ENCODE data around the gene VAV2. TPM values are rescaled to one million over a fixed set of nuclear protein-coding genes. Genes with fewer than 3 reads are reported as not detected.
"Not testable (repeated sequence)": the region's sequence is repeated elsewhere in the genome, so short reads cannot be mapped to it uniquely, and the experiment has no call there.

The VAV2 gene
- total RNA-seq, 2 donors from 2014 or later, result 7.0 to 7.3 TPM

DNA sequence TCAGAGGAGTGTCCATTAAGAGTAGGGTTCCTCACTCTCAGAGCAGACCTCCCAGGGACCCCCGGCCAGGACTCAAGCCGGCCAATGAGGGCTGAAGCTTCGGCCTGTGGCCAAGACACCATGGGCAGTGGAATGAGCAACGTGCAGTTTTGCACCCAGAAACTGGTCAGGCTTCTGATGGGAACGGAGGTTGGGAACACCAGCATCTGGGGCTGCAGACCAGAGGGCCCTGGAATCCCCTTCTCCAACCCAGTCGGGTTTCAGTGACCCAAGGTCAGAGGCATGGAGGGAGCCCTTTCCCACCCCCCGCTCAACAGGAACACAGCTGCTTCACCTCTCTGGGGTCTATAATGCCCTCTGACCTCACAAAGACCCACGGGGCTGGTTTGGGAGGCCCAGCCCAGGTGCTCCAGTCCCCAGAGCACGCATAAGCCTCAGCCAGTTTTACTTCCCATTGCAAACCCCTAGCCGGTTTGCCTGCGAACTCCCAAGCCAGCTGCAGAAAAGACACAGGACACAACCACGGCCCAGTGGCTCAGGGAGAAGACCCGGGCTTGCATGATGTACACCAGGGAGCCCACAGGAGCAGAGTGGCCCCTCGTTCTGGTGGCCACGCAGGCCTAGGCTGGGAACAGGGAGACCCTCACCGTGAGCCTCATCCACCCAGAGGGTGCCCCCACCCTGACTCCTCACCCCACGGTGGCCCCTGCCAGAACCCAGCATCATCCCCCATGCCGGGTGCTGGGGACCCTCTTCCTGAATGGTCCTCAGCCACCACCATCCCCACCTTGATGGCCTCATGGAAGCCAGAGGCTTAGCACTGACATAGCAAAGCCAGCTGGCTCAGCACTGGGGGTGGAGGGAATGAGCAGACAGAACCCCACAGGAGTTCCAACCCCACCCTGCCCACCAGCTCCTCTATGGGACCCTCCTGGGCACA lies 30.6 kb downstream of the VAV2 start:
- Mint-ChIP-seq H3K4me1 (peaks cover under 1% of the 10 kb centered on the region), H3K36me3 (ENCODE audit: low read depth) (no peaks in the 10 kb centered on the region), H3K4me3 (no peak overlapping the region), H3K27me3 (no peaks in the 10 kb centered on the region), H3K9me3 (peaks cover 8% of the 10 kb centered on the region), H3K27ac (no peak overlapping the region)
- no peak for ATAC-seq (replicated peaks)

- Mint-ChIP-seq H3K36me3 (ENCODE audit: low read depth) (no peaks in the 10 kb centered on the region), H3K9me3 (peaks cover 8% of the 10 kb centered on the region), H3K27ac (no peak overlapping the region), H3K27me3 (no peaks in the 10 kb centered on the region), H3K4me3 (no peak overlapping the region), H3K4me1 (peaks cover 5% of the 10 kb centered on the region)
- no peak for ATAC-seq (replicated peaks)
Measured at GRCh38 chr9:133960568-133961129, 31.5 kb downstream of the VAV2 start.

DNA sequence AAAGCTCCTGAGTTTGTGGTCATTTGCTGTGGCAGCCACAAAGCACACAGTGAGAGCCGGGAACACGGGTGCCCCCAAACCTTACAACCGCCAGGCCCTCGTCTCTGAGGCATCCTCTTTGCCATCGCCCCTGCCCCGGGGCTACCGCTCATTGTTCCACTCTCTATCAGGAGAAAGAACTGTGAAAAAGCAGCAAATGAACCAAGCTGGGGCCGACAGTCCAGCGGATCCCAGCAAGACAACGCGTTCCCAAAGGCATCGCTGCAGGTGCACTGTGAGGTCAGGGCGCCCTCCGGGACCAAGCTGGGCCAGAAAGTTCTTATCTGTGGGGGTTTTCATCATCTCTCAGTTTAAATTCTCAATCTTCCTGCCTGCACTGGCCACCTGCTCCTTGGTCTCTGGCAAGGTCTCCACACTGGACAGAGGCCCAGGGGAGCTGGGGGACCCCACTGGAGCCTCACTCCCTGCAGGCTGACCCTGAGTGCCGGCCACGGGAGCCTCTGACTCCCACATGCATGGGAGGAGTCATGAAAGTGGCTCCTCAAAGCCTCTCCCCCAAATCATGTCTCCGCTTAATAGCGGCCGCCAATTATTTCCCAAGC lies 32.1 kb downstream of the VAV2 start:
- Mint-ChIP-seq H3K36me3 (ENCODE audit: low read depth) (no peaks in the 10 kb centered on the region), H3K9me3 (peaks cover 8% of the 10 kb centered on the region), H3K27me3 (no peaks in the 10 kb centered on the region), H3K4me3 (no peak overlapping the region), H3K4me1 (peaks cover 5% of the 10 kb centered on the region), H3K27ac (no peak overlapping the region)
- no peak for ATAC-seq (replicated peaks)

DNA sequence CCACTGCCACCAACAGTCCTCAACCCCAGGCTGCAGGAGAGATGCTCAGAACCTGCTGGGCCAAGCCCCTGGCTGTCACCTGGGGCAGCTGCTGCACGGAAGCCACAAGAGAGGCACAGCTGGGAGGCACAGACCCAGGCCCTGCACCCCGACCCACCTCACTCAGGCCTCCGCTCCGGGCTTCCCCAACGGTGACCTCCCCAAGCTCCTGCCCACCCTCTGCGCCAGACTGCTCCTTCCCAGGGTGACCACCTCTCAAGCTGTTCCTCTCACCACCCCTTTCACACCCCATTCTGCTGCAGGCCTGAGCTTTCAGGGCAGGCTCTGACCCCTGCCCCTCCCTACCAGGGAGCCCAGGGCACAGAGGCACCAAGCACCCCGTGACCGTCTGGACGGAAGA lies 33.0 kb downstream of the VAV2 start:
- no peaks in the 10 kb centered on the region for H3K27me3 Mint-ChIP-seq
- H3K4me1 Mint-ChIP-seq, result peaks cover 13% of the 10 kb centered on the region
- no peak overlapping the region for H3K27ac Mint-ChIP-seq
- H3K9me3 Mint-ChIP-seq, result peaks cover 3% of the 10 kb centered on the region
- no peak overlapping the region for H3K4me3 Mint-ChIP-seq
- ATAC-seq (replicated peaks), result no peak
- no peaks in the 10 kb centered on the region for H3K36me3 Mint-ChIP-seq (ENCODE audit: low read depth)

DNA sequence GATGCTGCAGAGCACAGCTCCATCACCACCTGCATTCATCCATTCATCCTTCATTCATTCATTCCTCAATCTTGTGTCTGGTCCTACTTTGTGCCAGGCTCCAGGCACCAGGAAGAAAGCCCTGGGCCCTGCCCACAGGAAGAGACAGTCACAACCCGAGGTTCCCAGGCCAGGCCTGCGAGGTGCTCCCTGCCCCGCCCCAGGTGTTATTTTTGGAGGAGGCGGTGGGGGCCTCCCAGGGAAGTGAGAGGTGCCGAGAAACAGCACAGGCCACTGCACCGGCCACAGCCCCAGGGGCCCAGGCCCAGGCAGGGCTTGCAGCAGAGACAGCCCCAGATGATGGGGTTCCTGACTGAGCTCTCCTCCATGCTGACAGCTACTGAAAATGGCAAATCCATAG lies 33.4 kb downstream of the VAV2 start:
- no peak for ATAC-seq (replicated peaks)
- peaks cover 17% of the 10 kb centered on the region for H3K4me1 Mint-ChIP-seq
- peaks cover 3% of the 10 kb centered on the region for H3K9me3 Mint-ChIP-seq
- no peak overlapping the region for H3K27ac Mint-ChIP-seq
- no peaks in the 10 kb centered on the region for H3K36me3 Mint-ChIP-seq (ENCODE audit: low read depth)
- no peaks in the 10 kb centered on the region for H3K27me3 Mint-ChIP-seq
- H3K4me3 Mint-ChIP-seq, result no peak overlapping the region

GRCh38 chr9:133957772-133958171 lies 34.4 kb downstream of the VAV2 start:
- not testable (repeated sequence) for H3K9me3 Mint-ChIP-seq; H3K27me3 Mint-ChIP-seq; H3K36me3 Mint-ChIP-seq (ENCODE audit: low read depth); H3K27ac Mint-ChIP-seq; ATAC-seq (replicated peaks)
- Mint-ChIP-seq H3K4me1 (peaks cover 17% of the 10 kb centered on the region), H3K4me3 (peak overlapping the region; percentile 46)

- H3K27ac Mint-ChIP-seq, result no peak overlapping the region
- peaks cover 17% of the 10 kb centered on the region for H3K4me1 Mint-ChIP-seq
- H3K27me3 Mint-ChIP-seq, result no peaks in the 10 kb centered on the region
- peak; percentile 52 for ATAC-seq (replicated peaks)
- no peaks in the 10 kb centered on the region for H3K9me3 Mint-ChIP-seq
- peak overlapping the region; percentile 46 for H3K4me3 Mint-ChIP-seq
- H3K36me3 Mint-ChIP-seq (ENCODE audit: low read depth), result no peaks in the 10 kb centered on the region
Measured at GRCh38 chr9:133957328-133957727, 34.8 kb downstream of the VAV2 start.

- peaks cover 17% of the 10 kb centered on the region for H3K4me1 Mint-ChIP-seq
- H3K9me3 Mint-ChIP-seq, result no peaks in the 10 kb centered on the region
- H3K27ac Mint-ChIP-seq, result peak overlapping the region; percentile 67
- peak overlapping the region; percentile 56 for H3K4me3 Mint-ChIP-seq
- no peak for ATAC-seq (replicated peaks)
- no peaks in the 10 kb centered on the region for H3K36me3 Mint-ChIP-seq (ENCODE audit: low read depth)
- H3K27me3 Mint-ChIP-seq, result no peaks in the 10 kb centered on the region
Measured at GRCh38 chr9:133956520-133957076, 35.5 kb downstream of the VAV2 start.

- H3K27ac Mint-ChIP-seq, result peak overlapping the region; percentile 67
- peaks cover 17% of the 10 kb centered on the region for H3K4me1 Mint-ChIP-seq
- peak overlapping the region; percentile 56 for H3K4me3 Mint-ChIP-seq
- no peaks in the 10 kb centered on the region for H3K27me3 Mint-ChIP-seq
- H3K9me3 Mint-ChIP-seq, result no peaks in the 10 kb centered on the region
- no peaks in the 10 kb centered on the region for H3K36me3 Mint-ChIP-seq (ENCODE audit: low read depth)
- ATAC-seq (replicated peaks), result peak; percentile 57
Measured at GRCh38 chr9:133955821-133956411, 36.2 kb downstream of the VAV2 start.

- no peaks in the 10 kb centered on the region for H3K27me3 Mint-ChIP-seq
- H3K27ac Mint-ChIP-seq, result peak overlapping the region; percentile 73
- H3K9me3 Mint-ChIP-seq, result no peaks in the 10 kb centered on the region
- H3K36me3 Mint-ChIP-seq (ENCODE audit: low read depth), result no peaks in the 10 kb centered on the region
- H3K4me3 Mint-ChIP-seq, result peak overlapping the region; percentile 56
- ATAC-seq (replicated peaks), result peak; percentile 37
- H3K4me1 Mint-ChIP-seq, result peaks cover 17% of the 10 kb centered on the region
Measured at GRCh38 chr9:133954862-133955529, 37.1 kb downstream of the VAV2 start.

DNA sequence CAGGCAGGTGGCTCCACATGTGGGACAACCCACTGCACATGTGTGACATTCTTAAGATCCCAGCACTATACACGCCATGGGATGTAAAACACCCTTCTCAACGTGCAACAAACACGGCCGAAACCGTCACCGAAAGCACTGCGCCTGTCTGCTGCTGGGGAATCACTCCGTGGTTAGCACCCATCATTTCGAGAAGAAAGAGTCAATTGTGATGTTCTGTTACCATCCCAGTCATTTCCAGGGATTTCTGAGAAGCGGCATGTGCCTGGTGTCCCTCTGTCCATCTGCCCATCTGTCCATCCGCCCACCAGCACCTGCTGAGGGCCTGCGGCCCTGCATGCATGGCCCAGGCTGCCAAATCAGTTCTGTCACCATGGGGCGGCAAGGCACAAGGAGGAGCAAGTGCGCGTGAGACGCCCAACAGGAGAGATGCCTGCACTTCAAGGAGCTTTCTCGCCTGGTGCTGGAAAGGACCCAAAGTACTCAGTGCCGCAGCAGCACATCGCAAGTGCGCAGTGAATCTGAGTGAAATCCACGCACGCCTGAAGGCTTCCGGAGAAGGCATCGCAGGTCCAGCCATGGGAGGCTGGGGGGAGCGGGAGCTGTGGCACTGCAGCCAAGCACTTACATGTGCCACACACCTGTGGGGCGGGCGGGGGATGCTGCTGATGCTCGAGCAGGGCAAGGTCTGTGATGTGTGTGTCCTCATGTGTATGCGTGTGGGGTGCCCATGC lies 38.0 kb downstream of the VAV2 start:
- peak overlapping the region; percentile 56 for H3K4me3 Mint-ChIP-seq
- peak; percentile 34 for ATAC-seq (replicated peaks)
- H3K27ac Mint-ChIP-seq, result peak overlapping the region; percentile 73
- H3K27me3 Mint-ChIP-seq, result no peaks in the 10 kb centered on the region
- H3K4me1 Mint-ChIP-seq, result peaks cover 17% of the 10 kb centered on the region
- H3K36me3 Mint-ChIP-seq (ENCODE audit: low read depth), result no peaks in the 10 kb centered on the region
- H3K9me3 Mint-ChIP-seq, result no peaks in the 10 kb centered on the region

DNA sequence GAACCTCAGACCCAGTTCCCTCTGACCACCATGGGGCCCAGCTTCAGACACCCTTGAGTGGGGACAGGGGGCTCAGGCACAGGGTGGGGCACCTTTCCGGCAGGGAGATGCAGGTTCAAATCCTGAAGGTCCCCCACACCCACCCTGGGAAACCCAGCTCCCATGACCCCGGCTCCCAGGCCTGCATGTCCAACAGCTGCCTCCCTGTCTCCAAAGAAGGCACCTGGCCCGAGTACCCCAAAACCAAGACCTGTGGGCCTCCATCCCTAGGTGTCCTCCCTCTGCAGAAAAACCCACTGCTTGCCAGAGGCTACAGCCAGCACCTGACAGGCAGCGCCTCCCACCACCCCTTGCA lies 38.5 kb downstream of the VAV2 start:
- ATAC-seq (replicated peaks), result no peak
- no peaks in the 10 kb centered on the region for H3K9me3 Mint-ChIP-seq
- H3K4me3 Mint-ChIP-seq, result peak overlapping the region; percentile 56
- H3K27me3 Mint-ChIP-seq, result no peaks in the 10 kb centered on the region
- H3K36me3 Mint-ChIP-seq (ENCODE audit: low read depth), result no peaks in the 10 kb centered on the region
- H3K27ac Mint-ChIP-seq, result peak overlapping the region; percentile 73
- H3K4me1 Mint-ChIP-seq, result peaks cover 17% of the 10 kb centered on the region

- Mint-ChIP-seq H3K9me3 (no peaks in the 10 kb centered on the region), H3K27me3 (no peaks in the 10 kb centered on the region), H3K27ac (no peak overlapping the region), H3K36me3 (ENCODE audit: low read depth) (no peaks in the 10 kb centered on the region), H3K4me3 (no peak overlapping the region), H3K4me1 (peaks cover 17% of the 10 kb centered on the region)
- no peak for ATAC-seq (replicated peaks)
Measured at GRCh38 chr9:133952598-133953550, 39.2 kb downstream of the VAV2 start.
